SK-N-MC (cell line): Measurements from ENCODE around the gene MYL3.

Source experiments
- DNase-seq: peaks from one replicate; pipeline ENCODE4 v3.0.0-alpha.2; 2011; ENCODE audit warnings: low read depth, low spot score
- H3K27ac ChIP-seq: fragments of 200-600 bp; sonication (generic); 2 replicates; pipeline ENCODE4 v1.5.1; 2016; ENCODE audit warnings: mixed run types
- H3K36me3 ChIP-seq: fragments of 200-600 bp; sonication (generic); 2 replicates; pipeline ENCODE4 v1.6.1; 2017; ENCODE audit warnings: antibody characterized with exemption, low read length, mixed read lengths; ENCODE audit not compliant: insufficient read depth
- H3K4me3 ChIP-seq: fragments of 200-600 bp; sonication (generic); 2 replicates; pipeline ENCODE4 v1.5.1; 2016
- H3K9ac ChIP-seq: fragments of 200-600 bp; sonication (generic); 2 replicates; pipeline ENCODE4 v1.8.0; 2017; ENCODE audit warnings: mixed run types, mixed read lengths; ENCODE audit not compliant: insufficient read length
- H3K9me3 ChIP-seq: fragments of 200-600 bp; sonication (generic); 2 replicates; pipeline ENCODE4 v1.6.1; 2017; ENCODE audit warnings: low read depth, mild to moderate bottlenecking, antibody characterized with exemption, low read length, moderate library complexity, mixed read lengths
- EZH2 ChIP-seq: fragments of 200-600 bp; sonication (generic); IDR thresholded peaks from one replicate; pipeline ENCODE4 v1.6.1; 2017; ENCODE audit warnings: antibody characterized with exemption
- FOXP2 ChIP-seq: optimal IDR thresholded peaks from 2 replicates; pipeline ENCODE3; 2011; ENCODE audit warnings: mild to moderate bottlenecking, moderate library complexity; ENCODE audit not compliant: insufficient read depth; ENCODE audit errors: extremely low read length, control extremely low read depth
- POLR2AphosphoS5 ChIP-seq: IDR thresholded peaks from 2 replicates; pipeline ENCODE4 v1.6.1; 2012; ENCODE audit warnings: mild to moderate bottlenecking, low read depth, low read length, borderline replicate concordance

Gene MYL3

DNA sequence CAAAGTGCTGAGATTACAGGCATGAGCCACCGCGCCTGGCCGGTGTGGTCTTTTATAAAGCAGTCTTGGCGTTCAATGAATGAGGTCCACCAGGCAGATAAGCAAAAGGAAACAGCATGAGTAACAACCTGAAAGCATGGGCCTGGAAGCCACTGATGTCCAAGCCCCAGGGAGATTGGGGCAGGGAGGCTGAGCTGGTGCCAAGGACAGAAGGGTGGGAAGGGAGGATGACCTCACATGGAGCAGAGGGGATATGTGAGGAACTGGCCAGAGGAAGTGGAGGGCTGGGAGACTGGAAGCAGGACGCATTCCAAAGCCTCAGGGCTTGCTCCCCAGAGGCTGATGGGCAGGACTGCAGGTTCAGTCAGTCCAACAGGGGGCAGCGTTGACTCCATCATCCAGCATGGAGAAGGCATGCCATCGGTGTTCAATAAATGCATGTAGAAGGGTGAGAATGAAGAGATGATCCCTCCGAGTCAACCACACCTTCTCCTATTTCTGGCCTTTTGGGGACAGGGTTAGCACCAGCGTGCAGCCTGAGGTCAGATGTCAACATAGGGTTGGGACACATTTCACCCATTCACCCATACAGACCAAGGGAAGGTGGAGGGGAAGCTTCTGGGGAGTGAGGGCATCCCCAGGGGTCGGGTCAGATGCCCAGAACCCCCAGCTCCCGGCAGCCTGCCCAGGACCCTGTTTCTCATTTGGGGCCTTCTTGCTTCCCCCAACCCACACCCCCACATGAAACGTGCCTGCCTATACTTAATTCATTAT lies 14.8 kb downstream of the MYL3 start:
- H3K4me3 ChIP-seq, result no peak overlapping the region
- DNase-seq, result no peak
- TF ChIP-seq EZH2, result no peak
- TF ChIP-seq FOXP2, result no peak
- no peak for TF ChIP-seq POLR2AphosphoS5
- H3K9ac ChIP-seq, result no peak overlapping the region
- no peaks in the 10 kb centered on the region for H3K36me3 ChIP-seq
- H3K27ac ChIP-seq, result no peak overlapping the region
- no peaks in the 10 kb centered on the region for H3K9me3 ChIP-seq

DNA sequence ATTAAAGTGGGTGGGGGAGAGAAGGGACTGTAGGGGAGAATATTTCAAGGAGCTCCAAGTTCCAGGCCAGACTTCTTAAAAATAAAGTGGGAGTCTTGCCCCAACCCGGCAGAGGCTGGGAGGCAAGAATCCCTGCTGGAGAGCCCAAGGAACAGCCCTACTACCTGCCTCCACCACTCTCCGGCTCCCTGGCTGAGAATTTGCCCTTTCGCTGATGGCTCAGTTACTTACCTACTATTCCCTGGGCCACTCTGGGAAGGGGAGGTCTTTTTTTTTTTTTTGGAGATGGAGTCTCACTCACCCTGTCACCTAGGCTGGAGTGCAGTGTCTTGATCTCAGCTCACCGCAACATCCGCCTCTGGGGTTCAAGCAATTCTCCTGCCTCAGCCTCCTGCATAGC lies 15.5 kb downstream of the MYL3 start:
- no peaks in the 10 kb centered on the region for H3K36me3 ChIP-seq
- no peak for DNase-seq
- H3K4me3 ChIP-seq, result no peak overlapping the region
- H3K9ac ChIP-seq, result no peak overlapping the region
- H3K9me3 ChIP-seq, result no peaks in the 10 kb centered on the region
- TF ChIP-seq EZH2 (no peak), POLR2AphosphoS5 (no peak), FOXP2 (no peak)
- H3K27ac ChIP-seq, result no peak overlapping the region

DNA sequence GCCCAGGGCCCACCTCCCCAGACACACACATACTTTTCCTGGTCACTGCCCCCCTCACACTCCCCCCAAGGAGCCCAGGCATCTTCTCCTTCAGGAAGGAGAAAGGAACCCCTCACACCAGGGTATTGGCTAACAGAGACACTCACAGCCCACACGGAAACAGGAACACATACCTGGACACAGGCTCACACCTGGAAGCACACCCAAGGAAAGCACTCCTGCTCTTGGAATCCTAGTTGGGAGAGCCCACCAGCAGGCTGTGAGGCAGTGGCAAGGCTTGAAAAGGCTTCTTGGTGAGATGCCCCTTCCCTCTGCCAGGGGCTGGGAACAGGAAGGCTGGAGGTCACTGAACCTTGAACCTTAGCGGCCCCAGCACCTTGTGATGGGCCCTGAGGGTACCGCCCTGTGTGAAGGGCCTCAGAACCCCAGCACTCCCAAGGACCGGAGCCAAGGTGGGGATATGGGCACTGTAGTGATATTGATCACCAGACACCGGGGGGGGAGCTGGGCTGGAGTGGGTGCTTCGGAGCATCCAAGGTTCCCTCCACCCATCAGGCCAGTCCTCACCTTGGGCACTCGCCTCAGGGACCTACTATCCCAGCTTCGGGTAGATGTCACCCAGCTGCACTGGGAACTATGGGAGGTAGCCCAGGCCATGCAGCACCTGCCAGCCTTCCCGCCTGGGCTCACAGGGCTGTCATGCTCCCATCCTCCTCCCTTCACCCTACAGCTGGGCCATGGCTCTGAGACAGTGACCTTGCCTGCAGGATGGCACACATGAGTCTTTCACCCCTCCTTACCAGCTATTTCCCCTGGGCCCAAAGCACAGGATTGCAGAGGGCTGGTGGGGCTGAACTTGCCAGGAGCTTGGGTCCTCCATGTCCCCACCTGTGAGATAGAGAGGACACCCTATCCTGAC lies 16.4 kb downstream of the MYL3 start:
- Histone ChIP-seq H3K36me3 (no peaks in the 10 kb centered on the region), H3K9ac (no peak overlapping the region), H3K4me3 (no peak overlapping the region), H3K27ac (no peak overlapping the region), H3K9me3 (no peaks in the 10 kb centered on the region)
- TF ChIP-seq FOXP2 (no peak), EZH2 (no peak), POLR2AphosphoS5 (no peak)
- no peak for DNase-seq

DNA sequence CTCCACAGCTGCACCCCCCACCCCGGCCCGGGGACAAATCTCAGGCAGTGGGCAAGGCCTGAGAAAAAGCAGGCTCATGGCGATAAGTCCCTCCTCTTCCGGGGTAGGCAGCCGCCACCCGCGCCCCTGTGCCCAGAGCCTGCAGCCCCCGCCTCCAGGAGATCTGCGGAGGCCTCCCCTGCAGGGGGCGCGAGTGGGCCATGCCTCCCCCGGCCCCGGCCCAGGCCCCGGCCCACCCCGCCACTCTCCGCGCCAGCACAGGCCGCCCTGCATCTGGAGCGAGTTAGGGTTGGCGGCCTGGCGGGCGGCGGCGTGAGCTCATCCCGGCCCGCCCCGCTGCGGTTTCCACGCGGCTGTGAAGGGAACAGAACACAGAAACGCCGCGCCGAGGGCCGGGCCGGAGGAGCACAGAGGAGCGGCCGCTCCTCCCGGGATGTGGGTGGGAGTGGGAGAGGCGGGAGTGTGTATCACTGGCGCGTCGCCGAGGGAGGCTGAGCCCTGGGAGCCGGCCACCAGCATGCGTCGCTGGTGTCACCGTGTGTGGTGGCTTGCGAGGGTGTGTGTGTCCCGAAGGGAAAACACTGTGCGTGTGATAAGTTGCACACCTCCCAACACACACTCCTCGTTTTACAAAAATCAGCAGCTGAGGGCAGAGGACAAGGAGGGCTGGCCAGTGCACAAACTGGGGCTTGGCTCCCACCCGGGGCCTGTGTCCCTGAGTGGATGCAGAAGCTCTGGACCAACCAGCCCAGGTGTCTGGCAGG lies 17.2 kb downstream of the MYL3 start:
- no peaks in the 10 kb centered on the region for H3K9me3 ChIP-seq
- no peak for TF ChIP-seq EZH2
- no peak for TF ChIP-seq POLR2AphosphoS5
- TF ChIP-seq FOXP2, result no peak
- H3K9ac ChIP-seq, result no peak overlapping the region
- no peak overlapping the region for H3K27ac ChIP-seq
- DNase-seq, result no peak
- no peak overlapping the region for H3K4me3 ChIP-seq
- H3K36me3 ChIP-seq, result no peaks in the 10 kb centered on the region

DNA sequence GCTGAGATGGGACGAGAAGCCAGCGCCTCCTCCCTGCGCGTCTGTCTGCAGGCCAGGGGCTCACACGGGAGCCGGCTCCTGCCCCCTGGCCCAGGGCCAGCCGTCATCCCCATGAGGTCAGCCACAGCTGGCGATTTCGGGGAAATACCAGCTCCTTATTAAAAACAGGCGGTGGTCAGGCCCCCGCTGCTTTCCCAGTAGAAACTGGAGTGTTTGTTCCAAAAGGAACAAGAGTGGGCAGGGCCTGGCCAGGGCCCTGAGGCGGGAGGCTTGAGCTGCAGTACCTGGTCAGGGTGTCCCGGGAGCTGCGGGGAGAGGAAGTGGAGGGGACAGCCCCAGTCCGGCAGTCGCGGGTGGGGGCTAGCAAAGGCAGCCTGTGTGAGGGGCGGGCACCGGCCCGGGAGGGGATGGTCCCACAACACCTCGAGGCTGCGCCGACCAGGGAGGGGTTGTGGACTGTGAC lies 17.8 kb downstream of the MYL3 start:
- TF ChIP-seq FOXP2 (no peak), EZH2 (no peak), POLR2AphosphoS5 (no peak)
- H3K9me3 ChIP-seq, result no peaks in the 10 kb centered on the region
- H3K4me3 ChIP-seq, result no peak overlapping the region
- DNase-seq, result no peak
- no peak overlapping the region for H3K27ac ChIP-seq
- no peaks in the 10 kb centered on the region for H3K36me3 ChIP-seq
- no peak overlapping the region for H3K9ac ChIP-seq

DNA sequence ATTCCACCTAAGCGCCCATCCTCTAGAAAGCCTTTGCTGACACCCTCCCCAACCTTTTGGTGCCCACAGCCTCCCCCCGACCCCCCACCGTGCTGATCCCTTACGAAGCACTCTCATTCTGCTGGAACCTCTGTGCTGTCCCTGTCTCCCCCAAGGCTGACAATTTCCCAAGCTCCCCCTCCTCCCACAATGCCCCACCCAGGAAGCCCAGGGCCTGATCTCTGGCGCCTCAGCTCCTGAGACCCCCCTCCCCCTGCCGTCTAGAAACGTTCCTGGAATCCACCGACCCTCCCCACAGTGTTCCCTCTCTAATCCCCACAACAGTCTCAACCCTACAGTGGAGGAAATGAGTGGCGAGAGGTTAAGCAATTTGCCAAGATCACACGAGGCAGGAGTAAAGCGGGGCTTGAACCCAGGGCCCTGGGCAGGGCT lies 18.3 kb downstream of the MYL3 start:
- no peaks in the 10 kb centered on the region for H3K9me3 ChIP-seq
- H3K9ac ChIP-seq, result no peak overlapping the region
- no peak for DNase-seq
- no peak for TF ChIP-seq EZH2
- TF ChIP-seq POLR2AphosphoS5, result no peak
- no peak for TF ChIP-seq FOXP2
- H3K27ac ChIP-seq, result no peak overlapping the region
- no peak overlapping the region for H3K4me3 ChIP-seq
- no peaks in the 10 kb centered on the region for H3K36me3 ChIP-seq

DNA sequence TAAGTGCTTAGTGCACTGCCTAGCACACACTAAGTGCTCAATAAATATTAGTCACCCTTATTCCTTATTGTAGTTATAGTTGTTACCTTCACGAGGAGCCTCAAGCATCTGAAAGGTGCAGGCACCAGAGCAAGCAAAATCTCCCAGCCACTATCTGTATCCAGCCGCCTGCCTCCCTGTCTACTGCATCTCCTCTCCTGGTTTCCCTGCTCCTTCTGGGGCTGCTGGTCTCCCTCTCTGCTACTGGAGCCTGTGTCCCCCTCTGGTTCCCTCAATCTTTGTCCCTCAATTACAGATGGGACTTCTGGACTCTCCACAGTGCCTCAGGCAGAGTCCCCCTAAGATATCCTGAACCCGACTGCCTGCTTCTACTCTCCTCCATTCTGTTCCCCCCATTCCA lies 18.8 kb downstream of the MYL3 start:
- H3K36me3 ChIP-seq, result no peaks in the 10 kb centered on the region
- H3K4me3 ChIP-seq, result no peak overlapping the region
- TF ChIP-seq FOXP2 (no peak), EZH2 (no peak), POLR2AphosphoS5 (no peak)
- H3K27ac ChIP-seq, result no peak overlapping the region
- H3K9ac ChIP-seq, result no peak overlapping the region
- no peak for DNase-seq
- H3K9me3 ChIP-seq, result no peaks in the 10 kb centered on the region

DNA sequence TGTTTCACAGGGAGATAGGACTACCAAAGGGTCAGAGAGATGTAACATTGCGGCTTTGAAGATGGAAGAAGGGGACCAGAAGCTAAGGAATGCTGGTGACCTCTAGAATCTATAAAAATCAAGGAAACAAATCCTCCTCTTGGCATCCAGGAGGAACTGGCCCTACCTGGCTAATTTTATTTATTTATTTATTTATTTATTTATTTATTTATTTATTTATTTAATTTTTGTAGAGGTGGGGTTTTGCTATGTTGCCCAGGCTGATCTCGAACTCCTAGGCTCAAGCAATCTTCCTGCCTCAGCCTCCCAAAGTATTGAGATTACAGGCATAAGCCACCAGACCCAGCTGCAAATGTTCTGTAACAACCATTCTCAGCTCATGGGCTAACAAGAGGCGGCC lies 19.7 kb downstream of the MYL3 start:
- Histone ChIP-seq H3K4me3 (no peak overlapping the region), H3K27ac (no peak overlapping the region), H3K9ac (no peak overlapping the region), H3K36me3 (no peaks in the 10 kb centered on the region), H3K9me3 (no peaks in the 10 kb centered on the region)
- DNase-seq, result no peak
- TF ChIP-seq POLR2AphosphoS5 (no peak), FOXP2 (no peak), EZH2 (no peak)
